HG02678 (cell line): Measurements from ENCODE around the gene ADORA1.

Experiments
- ATAC-seq: cut with Tn5 transposase; IDR thresholded peaks from one replicate; pipeline ENCODE4 v1.9.1; 2021; ENCODE audit warnings: mild to moderate bottlenecking, moderate library complexity; ENCODE audit not compliant: unreplicated experiment

The ADORA1 gene

GRCh38 chr1:203138066-203138465, 10.5 kb downstream of the ADORA1 start:
- no peak for ATAC-seq

GRCh38 chr1:203139976-203140475, 12.5 kb downstream of the ADORA1 start:
- no peak for ATAC-seq

- no peak for ATAC-seq
Measured at GRCh38 chr1:203140743-203141520, 13.4 kb downstream of the ADORA1 start.

- no peak for ATAC-seq
Measured at GRCh38 chr1:203142124-203142523, 14.6 kb downstream of the ADORA1 start.

GRCh38 chr1:203142684-203143408, 15.3 kb downstream of the ADORA1 start:
- ATAC-seq: no peak

GRCh38 chr1:203143641-203144040, 16.1 kb downstream of the ADORA1 start:
- ATAC-seq: no peak

GRCh38 chr1:203144661-203145060, 17.1 kb downstream of the ADORA1 start:
- no peak for ATAC-seq

- no peak for ATAC-seq
Measured at GRCh38 chr1:203145321-203146041, 18.0 kb downstream of the ADORA1 start.

- ATAC-seq: no peak
Measured at GRCh38 chr1:203146042-203146369, 18.5 kb downstream of the ADORA1 start.

- ATAC-seq: no peak
Measured at GRCh38 chr1:203146537-203146936, 19.0 kb downstream of the ADORA1 start.

- ATAC-seq: no peak
Measured at GRCh38 chr1:203147376-203147775, 19.9 kb downstream of the ADORA1 start.

GRCh38 chr1:203148127-203148526, 20.6 kb downstream of the ADORA1 start:
- ATAC-seq: no peak

- ATAC-seq: no peak
Measured at GRCh38 chr1:203148579-203148978, 21.1 kb downstream of the ADORA1 start.

- ATAC-seq: no peak
Measured at GRCh38 chr1:203149188-203149840, 21.8 kb downstream of the ADORA1 start.

- no peak for ATAC-seq
Measured at GRCh38 chr1:203150511-203151297, 23.2 kb downstream of the ADORA1 start.

- no peak for ATAC-seq
Measured at GRCh38 chr1:203151362-203152157, 24.0 kb downstream of the ADORA1 start.

GRCh38 chr1:203152158-203153034, 24.9 kb downstream of the ADORA1 start:
- no peak for ATAC-seq
